ENCODE measurements around the gene CRACDL.

DNA sequence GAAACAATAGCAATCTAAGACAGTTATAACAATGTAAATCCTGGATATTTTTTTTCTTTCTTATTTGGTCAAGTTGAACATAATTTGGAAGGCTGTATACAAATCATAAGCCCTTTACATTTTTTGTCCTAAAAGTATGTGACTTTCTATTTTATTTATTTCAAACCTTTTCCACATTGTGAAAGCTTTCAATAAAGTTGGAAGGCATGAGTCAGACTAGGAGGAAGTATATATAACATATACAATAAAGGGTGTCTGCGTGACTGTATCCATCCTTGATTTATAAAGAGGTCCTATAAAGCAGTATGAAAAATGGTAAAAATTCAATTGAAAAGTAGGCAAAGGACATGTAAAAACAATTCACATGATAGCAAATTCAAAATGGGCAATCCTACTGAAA, 44.4 kb downstream of the CRACDL start:
- TF ChIP-seq, protein P1, sequence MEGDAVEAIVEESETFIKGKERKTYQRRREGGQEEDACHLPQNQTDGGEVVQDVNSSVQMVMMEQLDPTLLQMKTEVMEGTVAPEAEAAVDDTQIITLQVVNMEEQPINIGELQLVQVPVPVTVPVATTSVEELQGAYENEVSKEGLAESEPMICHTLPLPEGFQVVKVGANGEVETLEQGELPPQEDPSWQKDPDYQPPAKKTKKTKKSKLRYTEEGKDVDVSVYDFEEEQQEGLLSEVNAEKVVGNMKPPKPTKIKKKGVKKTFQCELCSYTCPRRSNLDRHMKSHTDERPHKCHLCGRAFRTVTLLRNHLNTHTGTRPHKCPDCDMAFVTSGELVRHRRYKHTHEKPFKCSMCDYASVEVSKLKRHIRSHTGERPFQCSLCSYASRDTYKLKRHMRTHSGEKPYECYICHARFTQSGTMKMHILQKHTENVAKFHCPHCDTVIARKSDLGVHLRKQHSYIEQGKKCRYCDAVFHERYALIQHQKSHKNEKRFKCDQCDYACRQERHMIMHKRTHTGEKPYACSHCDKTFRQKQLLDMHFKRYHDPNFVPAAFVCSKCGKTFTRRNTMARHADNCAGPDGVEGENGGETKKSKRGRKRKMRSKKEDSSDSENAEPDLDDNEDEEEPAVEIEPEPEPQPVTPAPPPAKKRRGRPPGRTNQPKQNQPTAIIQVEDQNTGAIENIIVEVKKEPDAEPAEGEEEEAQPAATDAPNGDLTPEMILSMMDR (optimal IDR thresholded peaks at IDR 0.05 in 1 of 3, IDR thresholded peaks at IDR 0.05 in 1 of 3, conservative IDR thresholded peaks at IDR 0.05 in 1 of 3; ENCODE audit: extremely low read depth in 1 of 3, insufficient read depth in 2 of 3, low read length in 3 of 3): no peak
- TF ChIP-seq EZH2 (IDR thresholded peaks at IDR 0.05; ENCODE audit: low read length): no peak

Measured in keratinocyte (primary cell).